HTR-8/SVneo (cell line): ENCODE data around the gene STX1B.
"Not testable (repeated sequence)": the region's sequence is repeated elsewhere in the genome, so short reads cannot be mapped to it uniquely, and the experiment has no call there.

ENCODE experiments used
- DNase-seq: peaks from one replicate; pipeline ENCODE4 v3.0.0; 2011; ENCODE audit warnings: low spot score, mixed read lengths; ENCODE audit not compliant: insufficient read length
- FAIRE-seq: peaks from 2 replicates; lab custom pipeline; 2011; peaks lifted over from hg19 to GRCh38; lab: Jason Lieb, UNC

The STX1B gene

DNA sequence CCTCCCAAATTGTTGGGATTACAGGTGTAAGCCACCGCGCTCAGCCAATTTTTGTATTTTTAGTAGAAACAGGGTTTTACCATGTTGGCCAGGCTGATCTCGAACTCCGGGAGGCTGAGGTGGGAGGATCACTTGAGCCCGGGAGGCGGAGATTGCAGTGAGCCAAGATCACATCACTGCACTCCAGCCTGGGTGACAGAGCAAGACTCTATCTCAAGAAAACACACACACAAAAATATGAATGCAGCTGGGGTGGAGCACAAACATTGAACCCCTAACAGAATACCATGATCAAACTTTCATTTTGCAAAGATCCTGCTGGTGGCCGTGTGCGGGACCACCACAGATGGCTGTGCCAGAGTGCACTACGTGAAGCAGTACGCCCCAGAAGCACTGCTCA is 7.3 kb upstream of the STX1B start:
- not testable (repeated sequence) for FAIRE-seq, DNase-seq

DNA sequence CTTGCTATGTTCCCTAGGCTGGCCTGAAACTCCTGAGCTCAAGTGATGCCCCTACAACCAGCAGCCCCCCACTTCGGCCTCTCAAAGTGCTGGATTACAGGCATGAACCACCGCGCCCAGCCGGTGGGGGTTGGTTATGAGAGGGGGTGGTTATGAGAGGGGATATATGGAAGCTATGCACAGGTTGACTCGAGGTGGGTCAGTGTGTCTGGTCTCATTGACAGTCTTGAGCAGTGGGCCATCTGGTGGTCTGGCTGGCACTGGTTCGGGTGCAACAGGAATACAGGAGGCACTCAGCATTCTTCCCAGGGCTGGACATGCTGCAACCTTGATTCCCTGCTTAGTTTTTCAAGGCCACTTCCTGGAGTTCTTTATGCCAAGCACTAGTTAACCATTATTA is 5.6 kb upstream of the STX1B start:
- DNase-seq (no peak), FAIRE-seq (peak; percentile 42)

DNA sequence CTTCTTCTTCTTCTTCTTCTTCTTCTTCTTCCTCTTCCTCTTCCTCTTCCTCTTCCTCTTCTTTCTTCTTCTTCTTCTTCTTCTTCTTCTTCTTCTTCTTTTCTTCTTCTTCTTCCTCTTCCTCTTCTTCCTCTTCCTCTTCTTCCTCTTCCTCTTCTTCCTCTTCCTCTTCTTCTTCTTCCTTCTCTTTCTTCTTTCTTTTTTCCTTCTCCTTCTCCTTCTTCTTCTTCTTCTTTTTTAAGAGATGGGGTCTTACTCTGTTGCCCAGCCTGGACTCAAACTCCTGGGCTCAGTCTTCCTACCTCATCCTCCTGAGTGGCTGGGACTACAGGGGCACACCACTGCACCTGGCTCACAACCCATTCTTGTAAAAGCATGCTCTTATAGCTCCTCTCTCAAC is 2.9 kb upstream of the STX1B start:
- not testable (repeated sequence) for DNase-seq, FAIRE-seq

DNA sequence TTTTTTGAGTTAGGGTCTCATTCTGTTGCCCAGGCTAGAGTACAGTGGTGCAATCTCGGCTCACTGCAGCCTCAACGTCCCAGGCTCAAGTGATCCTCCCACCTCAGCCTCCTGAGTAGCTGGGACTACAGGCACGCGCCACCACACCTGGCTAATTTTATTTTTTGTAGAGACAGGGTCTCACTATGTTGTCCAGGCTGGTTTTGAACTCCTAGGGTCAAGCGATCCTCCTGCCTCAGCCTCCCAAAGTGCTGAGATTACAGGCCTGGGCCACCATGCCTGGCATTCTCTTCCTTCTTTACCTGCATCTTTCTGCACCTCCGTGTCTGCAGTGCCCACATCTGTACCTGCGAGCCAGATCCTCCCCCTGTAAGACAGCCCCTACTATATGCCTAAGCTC is 1.4 kb upstream of the STX1B start:
- not testable (repeated sequence) for DNase-seq, FAIRE-seq

DNA sequence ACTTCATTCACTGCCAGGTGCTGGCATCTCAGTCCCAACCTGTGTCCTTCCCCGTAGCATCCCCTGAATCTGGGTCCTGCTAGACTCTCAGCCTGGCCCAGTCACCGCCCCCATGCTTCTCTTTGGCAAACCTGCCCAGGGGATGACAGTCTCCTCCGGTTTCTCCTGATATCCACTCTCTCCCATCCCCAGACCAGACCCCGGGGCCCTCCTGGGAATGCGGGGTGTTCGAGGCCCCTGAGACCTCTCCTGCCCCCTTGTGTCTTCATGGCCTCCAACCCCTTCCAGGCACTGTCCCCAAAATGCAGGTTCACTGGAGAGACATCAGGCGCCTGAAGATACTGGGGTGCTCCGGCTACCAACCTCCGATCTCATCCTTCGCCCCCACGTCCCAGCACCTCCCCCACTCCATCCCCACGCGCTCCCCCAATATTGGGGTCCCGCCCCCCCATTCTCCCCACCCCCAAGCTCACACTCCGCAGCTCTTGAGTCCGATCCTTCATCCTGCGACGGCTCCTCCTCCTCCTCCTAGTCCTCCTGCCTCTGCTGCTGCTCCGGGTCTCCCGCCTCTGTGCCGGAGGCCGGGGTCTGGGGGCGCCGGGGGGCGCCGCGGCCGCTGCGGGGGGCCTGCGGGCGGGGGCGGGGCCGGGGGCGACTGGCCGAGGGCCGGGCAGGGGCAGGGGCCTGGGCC is 399 bp downstream of the STX1B start:
- no peak for FAIRE-seq
- peak; percentile 41 for DNase-seq

DNA sequence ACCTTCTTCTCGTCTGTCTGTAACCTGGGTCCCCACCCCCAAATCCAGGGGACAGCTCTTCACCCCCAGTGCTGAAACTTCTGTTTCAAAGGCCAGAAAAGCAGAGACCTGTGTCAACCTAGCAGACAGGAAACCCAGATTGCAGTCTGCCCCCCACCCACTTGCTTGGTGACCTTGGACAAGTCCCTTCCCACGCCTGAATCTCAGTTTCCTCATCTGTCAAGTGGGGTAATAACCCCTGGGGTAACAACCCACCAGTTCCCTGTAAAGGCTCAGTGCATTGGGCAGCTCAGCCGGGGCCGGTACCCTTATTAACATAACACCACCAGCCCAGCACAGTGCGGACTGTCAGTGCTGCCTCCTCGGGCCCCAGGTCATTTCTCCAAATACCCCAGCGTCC is 1.3 kb downstream of the STX1B start:
- DNase-seq (no peak), FAIRE-seq (no peak)

DNA sequence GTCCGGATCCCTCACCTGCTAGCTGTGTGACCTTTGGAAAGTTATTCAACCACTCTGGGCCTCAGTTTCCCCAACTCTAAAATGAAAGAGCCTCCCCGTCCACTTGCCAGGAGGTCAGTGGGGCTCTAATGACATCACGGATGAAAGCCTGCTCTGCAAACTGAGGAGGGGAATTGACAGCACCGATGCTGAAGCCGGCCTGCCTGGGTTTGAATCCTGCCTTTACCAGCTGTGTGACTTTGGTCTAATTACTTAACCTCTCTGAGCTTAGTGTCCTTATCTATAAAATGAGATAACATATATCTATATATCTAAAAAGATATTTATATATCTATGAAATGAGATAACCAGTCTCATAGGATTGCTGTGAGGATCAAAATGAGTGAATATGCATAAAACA is 1.9 kb downstream of the STX1B start:
- FAIRE-seq (no peak), DNase-seq (no peak)

DNA sequence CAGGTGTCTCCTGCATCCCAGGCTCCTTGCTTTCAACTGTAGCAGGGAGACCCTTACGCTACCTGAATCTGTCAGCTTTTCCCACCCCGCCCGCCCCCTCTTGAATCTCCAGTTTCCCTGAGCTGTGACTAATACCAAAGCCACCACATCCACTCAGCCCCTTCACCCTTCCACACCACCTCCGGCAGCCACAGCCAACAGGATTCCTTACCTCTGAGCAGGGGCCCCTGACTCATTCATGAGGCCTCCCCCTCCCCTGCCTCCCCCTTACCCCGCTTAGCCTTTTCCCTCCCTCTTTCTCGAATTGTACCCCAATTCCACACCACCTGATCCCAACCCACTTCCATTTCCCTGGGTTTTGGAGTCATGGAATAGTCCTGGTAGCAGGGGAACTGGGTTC is 2.3 kb downstream of the STX1B start:
- FAIRE-seq, result peak; percentile 31
- DNase-seq, result peak; percentile 75

DNA sequence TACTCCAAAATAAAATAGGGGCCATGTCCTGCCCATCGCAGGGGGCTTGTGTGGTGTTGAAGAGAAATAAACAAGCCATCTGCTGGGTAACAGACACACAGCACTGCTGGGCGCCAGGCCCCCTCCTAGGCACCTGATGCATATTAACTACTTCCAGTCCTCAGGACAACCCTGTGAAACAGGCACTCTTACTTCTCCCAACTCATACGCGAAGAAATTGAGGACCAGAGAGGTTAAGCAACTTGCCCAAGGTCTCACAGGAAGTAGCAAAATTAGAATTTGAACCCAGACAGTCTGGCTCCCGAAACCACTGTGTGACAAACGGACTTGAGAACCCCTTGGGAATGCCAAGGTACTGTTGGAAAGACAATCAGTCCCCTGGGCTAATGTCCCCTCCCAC is 2.8 kb downstream of the STX1B start:
- no peak for DNase-seq
- FAIRE-seq, result no peak

DNA sequence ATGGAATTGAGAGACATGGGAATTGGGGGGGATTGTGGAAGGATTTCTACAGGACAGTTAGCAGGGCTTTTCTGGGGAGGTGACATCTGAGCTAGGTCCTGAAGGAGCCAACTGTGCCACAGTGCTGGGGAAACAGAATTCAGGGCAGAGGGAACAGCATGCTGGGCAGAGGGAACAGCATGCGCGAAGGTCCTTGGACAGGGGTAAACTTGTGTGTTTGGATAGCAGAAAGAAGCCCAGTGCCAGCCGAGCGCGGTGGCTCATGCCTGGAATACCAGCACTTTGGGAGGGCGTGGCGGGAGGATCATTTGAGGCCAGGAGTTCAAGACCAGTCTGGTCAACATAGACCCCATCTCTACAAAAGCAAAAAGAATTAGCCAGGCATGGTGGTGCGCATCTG is 3.8 kb downstream of the STX1B start:
- FAIRE-seq, result no peak
- DNase-seq, result no peak

DNA sequence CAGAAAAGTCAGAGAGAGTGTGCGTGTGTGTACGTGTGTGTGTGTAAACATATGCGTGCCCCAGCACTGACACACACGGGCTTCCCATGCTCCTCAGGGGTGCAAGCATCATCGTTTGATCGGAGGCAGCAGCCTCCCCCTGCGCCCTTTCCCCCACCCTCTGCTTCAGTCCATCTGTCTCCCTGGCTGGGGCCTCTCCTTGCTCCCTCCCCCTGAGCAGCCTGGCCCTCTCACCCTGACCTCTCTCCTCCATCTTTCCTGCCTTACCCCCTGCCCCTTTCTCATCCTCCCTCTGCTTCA is 4.4 kb downstream of the STX1B start:
- DNase-seq (no peak), FAIRE-seq (no peak)

DNA sequence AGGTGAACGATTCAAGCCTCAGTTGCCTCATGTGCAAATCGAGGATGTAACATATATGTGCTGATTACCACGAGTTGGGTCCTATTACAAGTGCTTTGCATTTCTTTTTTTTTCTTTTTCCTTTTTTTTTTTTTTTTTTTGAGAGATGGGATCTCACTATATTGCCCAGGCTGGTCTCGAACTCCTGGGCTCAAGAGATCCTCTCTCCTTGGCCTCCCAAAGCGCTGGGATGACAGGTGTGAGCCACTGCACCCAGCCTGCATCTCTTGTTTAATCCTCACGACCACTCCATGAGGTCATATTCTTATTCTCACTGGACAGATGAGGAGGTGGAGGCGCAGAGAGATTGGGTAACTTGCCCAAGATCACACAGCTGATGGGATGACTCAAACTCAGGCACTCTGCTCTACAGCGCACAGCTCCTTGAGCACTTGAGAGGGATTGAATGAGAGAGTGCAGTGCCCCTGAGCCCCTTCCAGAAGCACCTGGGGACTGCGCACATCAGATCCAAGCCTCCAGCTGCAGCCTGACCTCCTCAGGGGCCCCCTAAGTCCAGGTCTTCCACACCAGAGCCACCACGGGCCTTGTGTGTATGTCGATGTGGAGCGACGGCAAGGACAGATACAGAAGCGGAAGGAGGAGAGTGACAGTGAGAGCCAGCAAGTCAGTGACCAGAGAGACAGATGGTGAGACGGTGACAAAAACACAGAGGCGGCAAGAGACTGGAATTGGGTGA is 4.9 kb downstream of the STX1B start:
- FAIRE-seq, result no peak
- DNase-seq, result no peak

DNA sequence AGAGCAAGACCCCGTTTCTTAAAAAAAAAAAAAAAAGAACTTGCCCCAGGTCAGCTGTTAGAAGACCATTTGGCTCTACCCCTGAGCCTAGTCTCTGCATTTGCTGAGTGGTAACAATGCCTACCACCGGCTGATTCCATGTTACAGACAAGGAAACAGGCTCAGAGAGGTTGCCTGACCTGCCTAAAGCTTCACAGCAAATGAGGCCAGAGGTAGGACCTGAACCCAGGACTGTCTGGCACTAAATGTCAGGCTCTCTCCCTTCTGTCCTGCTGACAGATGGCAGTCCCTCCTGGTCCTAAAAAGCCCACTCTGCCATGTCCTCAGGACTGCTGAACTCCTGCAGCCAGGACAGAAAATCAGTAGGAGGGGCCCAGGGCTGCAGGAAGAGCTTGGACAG is 5.8 kb downstream of the STX1B start:
- no peak for DNase-seq
- FAIRE-seq, result no peak

DNA sequence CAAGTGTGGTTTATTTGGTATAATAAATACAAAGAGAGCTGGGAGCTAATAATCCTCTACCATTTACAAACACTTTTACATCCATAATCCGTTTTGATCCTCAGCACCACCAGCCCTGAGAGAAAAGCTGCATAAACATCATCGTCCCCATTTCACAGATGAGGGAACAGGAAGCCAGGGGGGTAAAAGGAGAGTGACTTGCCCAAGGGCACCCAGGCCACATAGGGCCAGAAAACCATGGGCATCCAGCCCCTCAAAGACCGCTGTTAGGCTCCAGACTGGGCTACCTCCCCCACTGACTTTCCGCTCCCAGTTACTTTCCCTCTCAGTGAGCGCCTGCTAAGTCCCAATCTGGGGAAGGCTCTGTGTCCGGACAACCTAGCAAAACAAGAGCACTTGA is 6.7 kb downstream of the STX1B start:
- FAIRE-seq (no peak), DNase-seq (no peak)

DNA sequence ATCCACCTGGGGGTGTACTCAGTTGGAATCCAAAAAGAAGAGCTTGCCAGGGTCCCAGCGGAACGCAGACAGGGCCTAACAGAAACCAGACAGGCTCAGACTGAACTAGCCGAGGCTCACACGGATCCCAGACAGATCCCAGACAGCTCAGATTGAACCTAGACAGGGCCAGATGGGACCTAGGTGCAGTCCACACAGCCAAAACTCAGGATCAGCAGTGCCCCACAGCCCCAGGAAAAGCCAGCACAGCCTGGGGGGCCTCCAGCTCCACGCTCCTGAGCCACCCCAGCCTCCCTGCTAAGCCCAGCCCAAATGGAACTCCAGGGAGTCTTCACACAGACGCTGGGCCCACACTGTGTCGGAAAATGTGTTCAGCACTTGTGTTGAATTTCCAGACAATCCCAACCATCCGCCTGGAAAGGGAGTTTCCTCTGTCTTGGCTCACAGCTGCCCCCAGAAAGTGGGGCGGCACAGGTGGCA is 7.5 kb downstream of the STX1B start:
- DNase-seq, result no peak
- FAIRE-seq, result no peak

DNA sequence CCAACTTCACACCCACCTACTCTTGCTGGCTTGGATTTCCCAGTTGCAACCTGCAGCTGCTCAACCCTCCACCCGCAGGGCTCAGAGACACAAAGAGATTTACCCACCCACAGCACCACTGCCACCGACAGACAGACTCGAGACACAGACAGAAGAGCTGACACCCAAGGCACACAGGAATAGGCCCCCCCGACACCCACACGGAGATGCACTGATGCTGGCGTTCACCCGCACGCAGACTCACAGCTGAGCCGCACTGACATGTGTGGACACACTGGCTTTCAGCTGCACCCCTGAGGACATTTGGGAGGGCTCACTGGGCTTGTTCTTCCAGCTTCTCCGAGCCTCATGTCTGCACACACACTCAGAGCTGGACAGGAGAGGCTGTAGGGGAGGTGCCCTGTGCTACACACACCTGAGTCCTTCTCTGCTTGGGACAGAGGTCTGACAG is 8.2 kb downstream of the STX1B start:
- no peak for FAIRE-seq
- no peak for DNase-seq

DNA sequence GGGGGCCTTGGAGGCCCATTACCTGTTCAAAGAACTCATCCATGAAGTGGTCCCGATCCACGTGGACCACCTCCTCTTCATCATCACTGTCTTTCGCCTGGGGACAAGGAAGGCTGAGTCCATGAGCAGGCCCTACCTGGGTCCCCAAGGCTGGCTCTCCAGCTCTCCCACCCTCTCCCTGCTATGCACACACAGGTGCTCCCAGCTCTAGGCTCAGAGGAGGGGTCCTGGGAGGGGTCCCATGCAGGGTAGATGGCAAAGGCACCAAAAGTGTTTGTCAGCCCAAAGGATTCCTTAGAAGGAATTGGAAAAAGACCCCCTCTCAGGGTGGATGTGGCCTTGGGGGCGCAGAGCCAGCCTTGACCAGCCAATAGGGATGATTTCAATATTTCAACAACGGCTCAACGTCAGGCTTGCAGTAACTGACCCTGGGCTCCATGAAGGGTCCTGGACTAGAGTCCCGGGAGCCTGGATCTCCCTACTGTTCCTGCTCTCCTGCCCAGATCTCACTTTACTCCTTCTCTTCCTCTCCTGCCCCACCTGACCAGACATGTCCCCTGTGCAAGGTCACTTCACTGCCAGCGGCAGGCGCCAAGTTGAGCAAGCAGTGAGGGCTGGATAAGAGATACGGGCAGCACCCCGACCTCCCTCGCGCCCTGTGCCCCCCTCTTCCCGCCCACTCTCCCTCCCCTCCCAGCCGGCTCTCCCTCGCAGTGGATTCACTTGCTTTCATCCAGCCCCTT is 8.8 kb downstream of the STX1B start:
- no peak for FAIRE-seq
- DNase-seq, result no peak

DNA sequence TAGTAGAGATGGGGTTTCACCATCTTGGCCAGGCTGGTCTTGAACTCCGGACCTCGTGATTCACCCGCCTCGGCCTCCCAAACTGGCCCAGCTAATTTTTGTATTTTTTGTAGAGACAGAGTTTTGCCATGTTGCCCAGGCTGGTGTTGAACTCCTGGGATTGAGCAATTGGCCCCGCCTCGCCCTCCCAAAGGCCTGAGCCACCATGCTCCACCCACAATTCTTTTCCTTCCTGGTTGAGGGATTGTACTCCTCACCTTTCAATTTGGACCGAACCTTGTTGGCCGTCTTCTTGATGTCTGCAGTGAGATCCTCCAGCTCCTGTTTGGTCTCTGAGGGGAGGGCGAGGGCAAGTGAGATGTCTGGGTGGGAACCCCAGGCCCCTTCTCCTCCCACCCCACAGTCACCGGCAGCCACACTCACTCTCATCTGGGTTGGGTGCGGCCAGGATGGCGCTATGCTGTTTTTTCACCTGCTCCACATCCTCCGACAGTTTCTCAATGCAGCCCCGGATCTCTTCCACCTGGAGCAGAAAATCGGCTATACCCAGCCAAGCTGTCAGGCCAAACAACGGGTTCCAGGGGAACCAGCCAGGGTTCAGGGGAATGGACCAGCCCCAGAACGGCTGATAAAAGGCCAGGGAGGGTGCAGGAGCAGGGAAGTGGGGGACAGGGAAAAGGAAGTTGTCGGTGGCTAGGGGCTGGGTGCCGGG is 9.6 kb downstream of the STX1B start:
- DNase-seq, result no peak
- FAIRE-seq, result no peak

DNA sequence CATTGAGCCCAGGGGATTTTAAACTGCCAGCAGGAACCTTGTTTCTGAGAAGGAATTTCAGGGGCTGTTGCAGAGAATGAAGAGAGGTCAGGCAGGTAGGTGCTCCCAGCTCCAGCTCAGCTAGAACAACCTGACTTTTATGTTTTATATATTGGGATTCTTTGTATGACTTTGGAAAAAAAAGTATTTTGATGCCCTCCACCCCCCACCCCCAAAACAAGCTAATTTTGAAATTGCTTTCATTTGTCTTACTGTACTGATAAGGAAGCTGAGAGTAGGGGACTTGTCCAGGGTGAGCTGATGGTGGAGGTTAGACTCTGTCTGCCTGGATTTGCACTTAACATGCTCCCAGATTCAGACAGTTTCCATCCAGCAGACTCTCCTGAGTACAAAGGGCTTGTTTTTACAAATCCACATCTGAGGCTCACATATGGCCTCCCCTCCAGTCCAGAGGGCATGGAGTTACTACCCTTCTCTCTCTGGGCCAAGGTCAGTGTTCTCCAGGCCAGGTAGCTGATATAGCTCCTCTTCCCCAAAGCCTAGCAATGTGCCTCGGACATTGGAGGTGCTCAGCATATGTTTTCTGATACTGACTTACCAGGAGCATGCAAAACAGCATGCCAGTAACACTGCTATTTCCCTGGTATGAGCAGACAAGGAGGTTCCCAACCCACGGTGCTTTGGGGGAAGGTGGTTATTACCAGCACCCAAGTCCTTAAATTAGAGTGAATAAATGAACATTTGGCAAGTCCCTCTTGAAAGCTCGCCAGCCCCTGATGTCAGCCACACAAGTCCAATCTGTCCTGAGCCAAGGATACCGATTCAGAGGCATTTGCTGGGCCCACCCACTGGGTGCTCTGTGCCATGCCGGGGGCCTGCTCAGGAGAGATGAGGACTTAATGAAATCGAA is 11.3 kb downstream of the STX1B start:
- no peak for FAIRE-seq
- no peak for DNase-seq
